H9 (cell line): ENCODE measurements around the gene C14orf132. TPM values are rescaled to one million over a fixed set of nuclear protein-coding genes. Genes with fewer than 3 reads are reported as not detected.

Source experiments
- DNase-seq: peaks from one replicate; pipeline ENCODE4 v3.0.0-alpha.2; 2017
- H2AFZ ChIP-seq: one replicate; pipeline ENCODE4 v1.6.1; 2013; ENCODE audit warnings: mild to moderate bottlenecking, low read length, control low read depth, moderate library complexity
- H2AK5ac ChIP-seq: 2 replicates; pipeline ENCODE4 v1.6.1; 2013; ENCODE audit warnings: low read length, control low read depth, mixed read lengths; ENCODE audit not compliant: insufficient read length
- H2BK120ac ChIP-seq: one replicate; pipeline ENCODE4 v1.6.1; 2013; ENCODE audit warnings: low read depth, mild to moderate bottlenecking, low read length, control low read depth, inconsistent platforms; ENCODE audit not compliant: poor library complexity, severe bottlenecking
- H2BK12ac ChIP-seq: 2 replicates; pipeline ENCODE4 v1.6.1; 2013; ENCODE audit warnings: low read length, control low read depth, mixed read lengths, low read depth; ENCODE audit not compliant: insufficient read length
- H2BK15ac ChIP-seq: 2 replicates; pipeline ENCODE4 v1.6.1; 2013; ENCODE audit warnings: low read depth, low read length, control low read depth
- H2BK20ac ChIP-seq: one replicate; pipeline ENCODE4 v1.6.1; 2013; ENCODE audit warnings: low read depth, mild to moderate bottlenecking, low read length, control low read depth, inconsistent platforms; ENCODE audit not compliant: poor library complexity, severe bottlenecking
- H2BK5ac ChIP-seq: 2 replicates; pipeline ENCODE4 v1.6.1; 2013; ENCODE audit warnings: low read length, control low read depth, mixed read lengths; ENCODE audit not compliant: insufficient read length
- H3K14ac ChIP-seq: 2 replicates; pipeline ENCODE4 v1.6.1; 2013; ENCODE audit warnings: low read length, control low read depth; ENCODE audit not compliant: insufficient read depth
- H3K18ac ChIP-seq: 2 replicates; pipeline ENCODE4 v1.6.1; 2013; ENCODE audit warnings: low read depth, mild to moderate bottlenecking, mixed read lengths, low read length, control low read depth; ENCODE audit not compliant: insufficient read length
- H3K23ac ChIP-seq: 2 replicates; pipeline ENCODE4 v1.6.1; 2013; ENCODE audit warnings: low read length, control low read depth, mixed read lengths, low read depth; ENCODE audit not compliant: insufficient read length
- H3K23me2 ChIP-seq: 2 replicates; pipeline ENCODE4 v1.6.1; 2013; ENCODE audit warnings: low read depth, mild to moderate bottlenecking, mixed read lengths, low read length, control low read depth; ENCODE audit not compliant: insufficient read length, poor library complexity, severe bottlenecking
- H3K27ac ChIP-seq: 2 replicates; pipeline ENCODE4 v1.5.1; 2013; ENCODE audit warnings: low read length, control low read depth, mixed read lengths, low read depth; ENCODE audit not compliant: insufficient read length
- H3K27me3 ChIP-seq: 2 replicates; pipeline ENCODE4 v1.6.1; 2013; ENCODE audit warnings: low read length, control low read depth, inconsistent platforms; ENCODE audit not compliant: insufficient read depth
- H3K4ac ChIP-seq: 2 replicates; pipeline ENCODE4 v1.6.1; 2013; ENCODE audit warnings: low read depth, mild to moderate bottlenecking, control low read depth, inconsistent platforms, low read length, moderate library complexity
- H3K4me1 ChIP-seq: 2 replicates; pipeline ENCODE4 v1.6.1; 2013; ENCODE audit warnings: low read length, control low read depth, inconsistent platforms; ENCODE audit not compliant: insufficient read depth
- H3K4me2 ChIP-seq: 2 replicates; pipeline ENCODE4 v1.6.1; 2013; ENCODE audit warnings: low read length, control low read depth, mixed read lengths; ENCODE audit not compliant: insufficient read length, insufficient read depth
- H3K56ac ChIP-seq: 2 replicates; pipeline ENCODE4 v1.6.1; 2013; ENCODE audit warnings: low read depth, mild to moderate bottlenecking, mixed read lengths, low read length, control low read depth; ENCODE audit not compliant: insufficient read length
- H3K79me1 ChIP-seq: 2 replicates; pipeline ENCODE4 v1.6.1; 2013; ENCODE audit warnings: low read depth, mild to moderate bottlenecking, moderate library complexity, low read length, control low read depth, inconsistent platforms; ENCODE audit not compliant: insufficient read depth, poor library complexity, severe bottlenecking
- H3K79me2 ChIP-seq: 2 replicates; pipeline ENCODE4 v1.6.1; 2013; ENCODE audit warnings: low read length, control low read depth, inconsistent platforms; ENCODE audit not compliant: insufficient read depth
- H3K9ac ChIP-seq: 2 replicates; pipeline ENCODE4 v1.6.1; 2013; ENCODE audit warnings: low read length, control low read depth, mixed read lengths; ENCODE audit not compliant: insufficient read length; ENCODE audit errors: extremely low read depth
- H3K9me3 ChIP-seq: one replicate; pipeline ENCODE4 v1.6.1; 2013; ENCODE audit warnings: low read depth, low read length, inconsistent platforms; ENCODE audit not compliant: control insufficient read depth
- H3T11ph ChIP-seq: one replicate; pipeline ENCODE4 v1.6.1; 2013; ENCODE audit warnings: mild to moderate bottlenecking, low read length, control low read depth, inconsistent platforms
- H4K20me1 ChIP-seq: one replicate; pipeline ENCODE4 v1.6.1; 2013; ENCODE audit not compliant: control insufficient read depth, insufficient read length, insufficient read depth
- H4K5ac ChIP-seq: 2 replicates; pipeline ENCODE4 v1.6.1; 2013; ENCODE audit warnings: low read depth, mild to moderate bottlenecking, mixed read lengths, low read length, control low read depth; ENCODE audit not compliant: insufficient read length
- H4K8ac ChIP-seq: replicated peaks from 2 replicates; pipeline ENCODE4 v1.6.1; 2013; ENCODE audit warnings: low read length, control low read depth, mixed read lengths, low read depth; ENCODE audit not compliant: insufficient read length
- H4K91ac ChIP-seq: 2 replicates; pipeline ENCODE4 v1.6.1; 2013; ENCODE audit warnings: low read depth, mild to moderate bottlenecking, moderate library complexity, mixed read lengths, low read length, control low read depth; ENCODE audit not compliant: insufficient read length
- H3K27ac Mint-ChIP-seq, 3 experiments: 2 replicates in 2 of 3; 3 replicates in 1 of 3; pipeline ENCODE4 v1.8.0; 2020 to 2021; ENCODE audit warnings: mixed read lengths in 3 of 3, mild to moderate bottlenecking in 1 of 3, moderate library complexity in 1 of 3
- H3K27me3 Mint-ChIP-seq: 2 replicates; pipeline ENCODE4 v1.8.0; 2021; ENCODE audit warnings: low read depth, mild to moderate bottlenecking, moderate library complexity, mixed read lengths
- H3K36me3 Mint-ChIP-seq, 3 experiments: 2 replicates in 2 of 3; 3 replicates in 1 of 3; pipeline ENCODE4 v1.8.0; 2020 to 2021; ENCODE audit warnings: low read depth in 3 of 3, mixed read lengths in 3 of 3; ENCODE audit not compliant: insufficient read depth in 1 of 3
- H3K4me1 Mint-ChIP-seq, 2 experiments: 2 replicates each; pipeline ENCODE4 v1.8.0; 2020; ENCODE audit warnings: mixed read lengths in 2 of 2
- H3K4me3 Mint-ChIP-seq, 2 experiments: 2 replicates in 1 of 2; 3 replicates in 1 of 2; pipeline ENCODE4 v1.8.0; 2020 to 2021; ENCODE audit warnings: mild to moderate bottlenecking in 2 of 2, mixed read lengths in 2 of 2, moderate library complexity in 1 of 2
- H3K9me3 Mint-ChIP-seq, 2 experiments: 2 replicates in 1 of 2; 3 replicates in 1 of 2; pipeline ENCODE4 v1.8.0; 2020; ENCODE audit warnings: mild to moderate bottlenecking in 2 of 2, mixed read lengths in 2 of 2, moderate library complexity in 1 of 2
- WGBS: extraction: QIAGEN DNeasy Blood & Tissue Kit; methylation state at CpG from one replicate; pipeline ENCODE4 v1.1.7; 2013; ENCODE audit warnings: missing lambda C conversion rate, low lambda C conversion rate, mixed read lengths; ENCODE audit not compliant: insufficient read length; ENCODE audit errors: extremely low coverage; 5-methylcytosine and 5-hydroxymethylcytosine counted together
- total RNA-seq: library from RNA; stranded (reverse); gene quantifications from 2 replicates; pipeline ENCODE4 v1.2.1, GENCODE V29; 2021
- TF ChIP-seq, protein P1 (sequence below): fragments of 200-600 bp; sonication (generic); conservative IDR thresholded peaks from 3 replicates; pipeline ENCODE4 v1.8.0; 2021; ENCODE audit warnings: antibody characterized with exemption, mild to moderate bottlenecking

C14orf132 gene
- total RNA-seq, 1 experiment from 2014 or later: 5.7 TPM

DNA sequence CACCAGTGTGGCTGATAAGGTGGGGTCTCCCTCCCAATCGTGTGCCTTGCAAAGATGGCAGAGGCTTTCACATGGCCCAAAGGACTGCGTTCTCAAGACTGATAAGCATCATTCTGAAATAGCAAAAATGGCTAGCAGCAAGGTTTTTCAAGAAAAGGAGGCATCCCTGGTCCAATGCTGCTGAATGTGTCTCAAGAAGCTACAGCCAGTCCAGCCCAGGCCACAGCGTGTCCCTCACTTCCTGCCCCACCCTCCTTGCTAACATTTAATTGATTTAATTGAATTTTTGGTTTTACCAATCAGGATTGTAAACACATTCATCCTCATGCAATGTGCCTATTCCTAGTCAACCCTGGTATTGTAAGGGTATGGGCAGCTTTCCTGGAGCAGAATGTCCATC lies 55.9 kb downstream of the C14orf132 start:
- H3K14ac ChIP-seq: no peak overlapping the region
- WGBS: no CpG with 5 or more reads among the region's 3 CpGs
- H3K36me3 Mint-ChIP-seq: no peaks in the 10 kb centered on the region; a peak in 3 of 7 replicates
- H3K27me3 Mint-ChIP-seq: no peaks in the 10 kb centered on the region
- H3K4me3 Mint-ChIP-seq: no peak overlapping the region
- H3K27me3 ChIP-seq: no peaks in the 10 kb centered on the region
- no peak overlapping the region for H2BK20ac ChIP-seq
- no peak overlapping the region for H2AK5ac ChIP-seq
- H3K4ac ChIP-seq: no peak overlapping the region
- H4K8ac ChIP-seq: no peak overlapping the region
- no peak overlapping the region for H4K5ac ChIP-seq
- no peak overlapping the region for H3K4me2 ChIP-seq
- H4K20me1 ChIP-seq: no peaks in the 10 kb centered on the region
- no peak overlapping the region for H3K27ac ChIP-seq
- no peak overlapping the region for H2BK12ac ChIP-seq
- no peak overlapping the region for H2BK15ac ChIP-seq
- no peak overlapping the region for H3T11ph ChIP-seq
- H3K4me1 ChIP-seq: no peaks in the 10 kb centered on the region
- no peak overlapping the region for H3K9ac ChIP-seq
- no peaks in the 10 kb centered on the region for H3K23me2 ChIP-seq
- TF ChIP-seq, protein P1, sequence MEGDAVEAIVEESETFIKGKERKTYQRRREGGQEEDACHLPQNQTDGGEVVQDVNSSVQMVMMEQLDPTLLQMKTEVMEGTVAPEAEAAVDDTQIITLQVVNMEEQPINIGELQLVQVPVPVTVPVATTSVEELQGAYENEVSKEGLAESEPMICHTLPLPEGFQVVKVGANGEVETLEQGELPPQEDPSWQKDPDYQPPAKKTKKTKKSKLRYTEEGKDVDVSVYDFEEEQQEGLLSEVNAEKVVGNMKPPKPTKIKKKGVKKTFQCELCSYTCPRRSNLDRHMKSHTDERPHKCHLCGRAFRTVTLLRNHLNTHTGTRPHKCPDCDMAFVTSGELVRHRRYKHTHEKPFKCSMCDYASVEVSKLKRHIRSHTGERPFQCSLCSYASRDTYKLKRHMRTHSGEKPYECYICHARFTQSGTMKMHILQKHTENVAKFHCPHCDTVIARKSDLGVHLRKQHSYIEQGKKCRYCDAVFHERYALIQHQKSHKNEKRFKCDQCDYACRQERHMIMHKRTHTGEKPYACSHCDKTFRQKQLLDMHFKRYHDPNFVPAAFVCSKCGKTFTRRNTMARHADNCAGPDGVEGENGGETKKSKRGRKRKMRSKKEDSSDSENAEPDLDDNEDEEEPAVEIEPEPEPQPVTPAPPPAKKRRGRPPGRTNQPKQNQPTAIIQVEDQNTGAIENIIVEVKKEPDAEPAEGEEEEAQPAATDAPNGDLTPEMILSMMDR: no peak
- H3K9me3 ChIP-seq: no peaks in the 10 kb centered on the region
- no peak overlapping the region for H3K18ac ChIP-seq
- H4K91ac ChIP-seq: no peak overlapping the region
- no peaks in the 10 kb centered on the region for H3K9me3 Mint-ChIP-seq
- H2AFZ ChIP-seq: no peak overlapping the region
- H2BK120ac ChIP-seq: no peak overlapping the region
- no peaks in the 10 kb centered on the region for H3K79me1 ChIP-seq
- H3K27ac Mint-ChIP-seq: no peak overlapping the region
- H3K4me1 Mint-ChIP-seq: peaks cover 31 to 49% of the 10 kb centered on the region in 2 experiments
- no peak overlapping the region for H2BK5ac ChIP-seq
- no peak overlapping the region for H3K56ac ChIP-seq
- H3K79me2 ChIP-seq: no peaks in the 10 kb centered on the region
- H3K23ac ChIP-seq: no peak overlapping the region
- no peak for DNase-seq
